ENCODE data around the gene HIRIP3. TPM values are rescaled to one million over a fixed set of nuclear protein-coding genes. Genes with fewer than 3 reads are reported as not detected.

HIRIP3 gene
- total and polyA plus RNA-seq, 2 of the 13 experiments (the other 11 are each of a cell fraction or from before 2014, with no cell fraction given), result 12.6 to 17.2 TPM

- 0 out of 2 replicates have a peak, but pooled peaks have one; percentile 25 for TF ChIP-seq RBFOX2 (IDR thresholded peaks at IDR 0.05; ENCODE audit: low read depth, low read length)
- TF ChIP-seq ETV5 (CRISPR knock-in tag; IDR thresholded peaks at IDR 0.05; ENCODE audit: borderline replicate concordance), result peak; percentile 16; the same call in 1 of the 2 replicates
- TF ChIP-seq SP2 (CRISPR knock-in tag; IDR thresholded peaks at IDR 0.05), result 0 out of 2 replicates have a peak, but pooled peaks have one; percentile 13
- TF ChIP-seq, protein P1, sequence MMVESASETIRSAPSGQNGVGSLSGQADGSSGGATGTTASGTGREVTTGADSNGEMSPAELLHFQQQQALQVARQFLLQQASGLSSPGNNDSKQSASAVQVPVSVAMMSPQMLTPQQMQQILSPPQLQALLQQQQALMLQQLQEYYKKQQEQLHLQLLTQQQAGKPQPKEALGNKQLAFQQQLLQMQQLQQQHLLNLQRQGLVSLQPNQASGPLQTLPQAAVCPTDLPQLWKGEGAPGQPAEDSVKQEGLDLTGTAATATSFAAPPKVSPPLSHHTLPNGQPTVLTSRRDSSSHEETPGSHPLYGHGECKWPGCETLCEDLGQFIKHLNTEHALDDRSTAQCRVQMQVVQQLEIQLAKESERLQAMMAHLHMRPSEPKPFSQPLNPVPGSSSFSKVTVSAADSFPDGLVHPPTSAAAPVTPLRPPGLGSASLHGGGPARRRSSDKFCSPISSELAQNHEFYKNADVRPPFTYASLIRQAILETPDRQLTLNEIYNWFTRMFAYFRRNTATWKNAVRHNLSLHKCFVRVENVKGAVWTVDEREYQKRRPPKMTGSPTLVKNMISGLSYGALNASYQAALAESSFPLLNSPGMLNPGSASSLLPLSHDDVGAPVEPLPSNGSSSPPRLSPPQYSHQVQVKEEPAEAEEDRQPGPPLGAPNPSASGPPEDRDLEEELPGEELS (CRISPR knock-in tag; IDR thresholded peaks at IDR 0.05), result peak; percentile 46
- TF ChIP-seq ZNF772 (CRISPR knock-in tag; IDR thresholded peaks at IDR 0.05), result 0 out of 2 replicates have a peak, but pooled peaks have one; percentile 15
- no peak for TF ChIP-seq ZNF580 (CRISPR knock-in tag; IDR thresholded peaks at IDR 0.05; ENCODE audit: borderline replicate concordance, low read depth)
- peak; percentile 98 for TF ChIP-seq SIX4 (CRISPR knock-in tag; IDR thresholded peaks at IDR 0.05)
- TF ChIP-seq FOSL2 (CRISPR knock-in tag; IDR thresholded peaks at IDR 0.05), result peak; percentile 94
- peak; percentile 70 for TF ChIP-seq ATF3 (CRISPR knock-in tag; IDR thresholded peaks at IDR 0.05)
- peak; percentile 45; the same call in 1 of the 2 replicates for TF ChIP-seq POGZ (CRISPR knock-in tag; IDR thresholded peaks at IDR 0.05)
- TF ChIP-seq WIZ (CRISPR knock-in tag; IDR thresholded peaks at IDR 0.05), result no peak
- TF ChIP-seq MIXL1 (CRISPR knock-in tag; IDR thresholded peaks at IDR 0.05), result 0 out of 2 replicates have a peak, but pooled peaks have one; percentile 41
- TF ChIP-seq, protein P2, sequence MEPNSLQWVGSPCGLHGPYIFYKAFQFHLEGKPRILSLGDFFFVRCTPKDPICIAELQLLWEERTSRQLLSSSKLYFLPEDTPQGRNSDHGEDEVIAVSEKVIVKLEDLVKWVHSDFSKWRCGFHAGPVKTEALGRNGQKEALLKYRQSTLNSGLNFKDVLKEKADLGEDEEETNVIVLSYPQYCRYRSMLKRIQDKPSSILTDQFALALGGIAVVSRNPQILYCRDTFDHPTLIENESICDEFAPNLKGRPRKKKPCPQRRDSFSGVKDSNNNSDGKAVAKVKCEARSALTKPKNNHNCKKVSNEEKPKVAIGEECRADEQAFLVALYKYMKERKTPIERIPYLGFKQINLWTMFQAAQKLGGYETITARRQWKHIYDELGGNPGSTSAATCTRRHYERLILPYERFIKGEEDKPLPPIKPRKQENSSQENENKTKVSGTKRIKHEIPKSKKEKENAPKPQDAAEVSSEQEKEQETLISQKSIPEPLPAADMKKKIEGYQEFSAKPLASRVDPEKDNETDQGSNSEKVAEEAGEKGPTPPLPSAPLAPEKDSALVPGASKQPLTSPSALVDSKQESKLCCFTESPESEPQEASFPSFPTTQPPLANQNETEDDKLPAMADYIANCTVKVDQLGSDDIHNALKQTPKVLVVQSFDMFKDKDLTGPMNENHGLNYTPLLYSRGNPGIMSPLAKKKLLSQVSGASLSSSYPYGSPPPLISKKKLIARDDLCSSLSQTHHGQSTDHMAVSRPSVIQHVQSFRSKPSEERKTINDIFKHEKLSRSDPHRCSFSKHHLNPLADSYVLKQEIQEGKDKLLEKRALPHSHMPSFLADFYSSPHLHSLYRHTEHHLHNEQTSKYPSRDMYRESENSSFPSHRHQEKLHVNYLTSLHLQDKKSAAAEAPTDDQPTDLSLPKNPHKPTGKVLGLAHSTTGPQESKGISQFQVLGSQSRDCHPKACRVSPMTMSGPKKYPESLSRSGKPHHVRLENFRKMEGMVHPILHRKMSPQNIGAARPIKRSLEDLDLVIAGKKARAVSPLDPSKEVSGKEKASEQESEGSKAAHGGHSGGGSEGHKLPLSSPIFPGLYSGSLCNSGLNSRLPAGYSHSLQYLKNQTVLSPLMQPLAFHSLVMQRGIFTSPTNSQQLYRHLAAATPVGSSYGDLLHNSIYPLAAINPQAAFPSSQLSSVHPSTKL (CRISPR knock-in tag; IDR thresholded peaks at IDR 0.05), result peak; percentile 34
- peak; percentile 52; the same call in 1 of the 2 replicates for TF ChIP-seq FOXA3 (CRISPR knock-in tag; IDR thresholded peaks at IDR 0.05)
- TF ChIP-seq, protein P3, sequence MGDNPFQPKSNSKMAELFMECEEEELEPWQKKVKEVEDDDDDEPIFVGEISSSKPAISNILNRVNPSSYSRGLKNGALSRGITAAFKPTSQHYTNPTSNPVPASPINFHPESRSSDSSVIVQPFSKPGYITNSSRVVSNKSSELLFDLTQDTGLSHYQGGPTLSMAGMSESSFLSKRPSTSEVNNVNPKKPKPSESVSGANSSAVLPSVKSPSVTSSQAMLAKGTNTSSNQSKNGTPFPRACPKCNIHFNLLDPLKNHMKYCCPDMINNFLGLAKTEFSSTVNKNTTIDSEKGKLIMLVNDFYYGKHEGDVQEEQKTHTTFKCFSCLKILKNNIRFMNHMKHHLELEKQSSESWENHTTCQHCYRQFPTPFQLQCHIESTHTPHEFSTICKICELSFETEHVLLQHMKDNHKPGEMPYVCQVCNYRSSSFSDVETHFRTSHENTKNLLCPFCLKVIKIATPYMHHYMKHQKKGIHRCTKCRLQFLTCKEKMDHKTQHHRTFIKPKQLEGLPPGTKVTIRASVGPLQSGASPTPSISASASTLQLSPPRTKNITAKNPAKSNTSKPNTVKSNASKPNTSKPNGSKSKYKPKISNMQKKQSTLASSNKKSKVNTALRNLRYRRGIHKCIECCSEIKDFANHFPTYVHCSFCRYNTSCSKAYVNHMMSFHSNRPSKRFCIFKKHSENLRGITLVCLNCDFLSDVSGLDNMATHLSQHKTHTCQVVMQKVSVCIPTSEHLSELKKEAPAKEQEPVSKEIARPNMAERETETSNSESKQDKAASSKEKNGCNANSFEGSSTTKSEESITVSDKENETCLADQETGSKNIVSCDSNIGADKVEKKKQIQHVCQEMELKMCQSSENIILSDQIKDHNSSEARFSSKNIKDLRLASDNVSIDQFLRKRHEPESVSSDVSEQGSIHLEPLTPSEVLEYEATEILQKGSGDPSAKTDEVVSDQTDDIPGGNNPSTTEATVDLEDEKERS (CRISPR knock-in tag; IDR thresholded peaks at IDR 0.05), result 0 out of 2 replicates have a peak, but pooled peaks have one; percentile 19
- TF ChIP-seq ZNF572 (CRISPR knock-in tag; IDR thresholded peaks at IDR 0.05), result peak; percentile 68; the same call in 1 of the 2 replicates
These were observed 51.3 kb downstream of the HIRIP3 start (continued) for GRCh38 chr16:29943846-29944799.

Measured in HepG2 (cell line).